ENCODE results near the gene QSOX1. TPM values are rescaled to one million over a fixed set of nuclear protein-coding genes. Genes with fewer than 3 reads are reported as not detected.

QSOX1 gene
- total and polyA plus RNA-seq, 2 donors (not counting 3 experiments of a cell fraction or from before 2014, with no cell fraction given) = 256 to 415 TPM

DNA sequence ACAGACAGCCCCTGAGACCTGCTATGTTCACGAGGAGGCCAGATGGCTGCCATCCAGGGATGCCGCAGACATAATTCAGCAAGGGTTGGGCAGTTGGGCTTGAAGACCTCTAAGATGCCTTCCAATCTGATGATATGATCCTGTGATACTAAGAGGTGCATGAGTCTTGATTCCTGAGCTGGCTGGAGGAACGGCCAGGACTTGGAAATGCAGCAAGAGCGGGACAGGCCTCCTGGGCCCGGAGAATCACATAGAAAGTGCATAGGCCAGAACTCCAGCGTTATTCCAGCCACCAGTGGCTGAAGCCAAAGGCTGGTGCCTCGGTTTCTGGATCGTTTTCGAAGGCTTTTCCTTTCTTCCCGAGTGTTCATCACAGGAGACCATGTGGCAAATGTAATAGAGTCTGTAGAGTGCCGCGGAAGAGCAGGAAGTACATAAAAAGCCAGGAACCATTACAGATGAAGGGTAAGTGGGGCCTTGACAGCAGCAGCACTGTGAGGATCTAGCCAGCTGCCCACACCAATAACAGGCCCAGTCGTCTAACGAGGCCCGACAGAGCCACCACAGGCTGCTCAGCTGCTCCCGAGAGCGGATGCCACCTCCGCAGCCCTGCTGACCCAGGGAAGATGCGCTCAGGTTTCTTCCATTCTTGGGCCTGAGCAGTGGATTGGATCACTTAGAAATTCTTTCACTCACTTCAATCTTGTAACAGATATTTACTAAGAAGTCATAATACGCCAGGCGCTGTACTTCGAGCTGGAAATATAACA, 61.4 kb downstream of the QSOX1 start:
- dilution Hi-C loops (cut with MboI; ENCODE audit: extremely low pct_ligation_motif_present, low sequenced_read_pairs) = no loop called here

More for the DNA sequence above, 61.4 kb downstream of the QSOX1 start:
- Histone ChIP-seq H3K36me3 (ENCODE audit: control insufficient read depth in 2 of 2, extremely low read depth in 1 of 2, insufficient read depth in 2 of 2, low read length in 2 of 2) (no peaks in the 10 kb centered on the region), H3K4me1 (ENCODE audit: control insufficient read depth, extremely low read depth, insufficient read depth, low read length) (no peaks in the 10 kb centered on the region), H3K27ac (ENCODE audit: insufficient read depth, low read depth, low read length) (no peak overlapping the region), H2AFZ (ENCODE audit: low read depth, low read length) (no peak overlapping the region), H3K9ac (replicated peaks; ENCODE audit: extremely low read depth, insufficient read depth, low read length) (no peak overlapping the region), H4K20me1 (replicated peaks; ENCODE audit: control insufficient read depth, extremely low read depth, insufficient read depth, low read length) (no peaks in the 10 kb centered on the region), H3K4me3 (replicated peaks in 1 of 3; ENCODE audit: insufficient read depth in 1 of 3, low read depth in 1 of 3, low read length in 3 of 3) (no peak overlapping the region), H3K9me1 (replicated peaks; ENCODE audit: control insufficient read depth, extremely low read depth, insufficient read depth, low read length) (no peaks in the 10 kb centered on the region), H3K27me3 (ENCODE audit: control insufficient read depth in 2 of 2, insufficient read depth in 2 of 2, low read length in 2 of 2) (peaks cover 0 to 3% of the 10 kb centered on the region in 2 experiments), H3K9me3 (replicated peaks; ENCODE audit: control insufficient read depth, insufficient read depth, low read length) (no peaks in the 10 kb centered on the region), H3K79me2 (ENCODE audit: control insufficient read depth, insufficient read depth, low read length) (no peaks in the 10 kb centered on the region), H3K4me2 (ENCODE audit: insufficient read depth, low read length) (no peak overlapping the region)
- no TSS peak for BruUV-seq (replicated peaks)
- FAIRE-seq = no peak
- TF ChIP-seq GATA2 (IDR thresholded peaks at IDR 0.05; ENCODE audit: insufficient read depth, insufficient read length, low read depth, low read length) = no peak
- TF ChIP-seq, protein P1, sequence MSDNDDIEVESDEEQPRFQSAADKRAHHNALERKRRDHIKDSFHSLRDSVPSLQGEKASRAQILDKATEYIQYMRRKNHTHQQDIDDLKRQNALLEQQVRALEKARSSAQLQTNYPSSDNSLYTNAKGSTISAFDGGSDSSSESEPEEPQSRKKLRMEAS (IDR thresholded peaks at IDR 0.05; ENCODE audit: insufficient read depth, insufficient read length) = no peak
- no peak for TF ChIP-seq MYC (IDR thresholded peaks at IDR 0.05; ENCODE audit: low read depth, low read length)
- TF ChIP-seq EZH2 (IDR thresholded peaks at IDR 0.05; ENCODE audit: borderline replicate concordance, low read depth, low read length, severe bottlenecking) = no peak
- no peak for TF ChIP-seq POLR2A (IDR thresholded peaks at IDR 0.05; ENCODE audit: low read depth, low read length)
- TF ChIP-seq JUN (IDR thresholded peaks at IDR 0.05; ENCODE audit: borderline replicate concordance, insufficient read depth, insufficient read length, low read depth) = no peak
- no peak for TF ChIP-seq FOS (IDR thresholded peaks at IDR 0.05; ENCODE audit: borderline replicate concordance, insufficient read depth, low read length)
- no peak for TF ChIP-seq POLR2AphosphoS5 (IDR thresholded peaks at IDR 0.05; ENCODE audit: insufficient read depth, low read depth, low read length)
- TF ChIP-seq, protein P2, sequence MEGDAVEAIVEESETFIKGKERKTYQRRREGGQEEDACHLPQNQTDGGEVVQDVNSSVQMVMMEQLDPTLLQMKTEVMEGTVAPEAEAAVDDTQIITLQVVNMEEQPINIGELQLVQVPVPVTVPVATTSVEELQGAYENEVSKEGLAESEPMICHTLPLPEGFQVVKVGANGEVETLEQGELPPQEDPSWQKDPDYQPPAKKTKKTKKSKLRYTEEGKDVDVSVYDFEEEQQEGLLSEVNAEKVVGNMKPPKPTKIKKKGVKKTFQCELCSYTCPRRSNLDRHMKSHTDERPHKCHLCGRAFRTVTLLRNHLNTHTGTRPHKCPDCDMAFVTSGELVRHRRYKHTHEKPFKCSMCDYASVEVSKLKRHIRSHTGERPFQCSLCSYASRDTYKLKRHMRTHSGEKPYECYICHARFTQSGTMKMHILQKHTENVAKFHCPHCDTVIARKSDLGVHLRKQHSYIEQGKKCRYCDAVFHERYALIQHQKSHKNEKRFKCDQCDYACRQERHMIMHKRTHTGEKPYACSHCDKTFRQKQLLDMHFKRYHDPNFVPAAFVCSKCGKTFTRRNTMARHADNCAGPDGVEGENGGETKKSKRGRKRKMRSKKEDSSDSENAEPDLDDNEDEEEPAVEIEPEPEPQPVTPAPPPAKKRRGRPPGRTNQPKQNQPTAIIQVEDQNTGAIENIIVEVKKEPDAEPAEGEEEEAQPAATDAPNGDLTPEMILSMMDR (IDR thresholded peaks at IDR 0.05; ENCODE audit: extremely low read depth in 1 of 2, insufficient read depth in 1 of 2, low read depth in 1 of 2, low read length in 2 of 2) = no peak
- ChIA-PET CTCF (no interaction called here), POLR2A (no interaction called here)
- intact Hi-C loops (cut with micrococcal nuclease) = no loop called here
- no peak for DNase-seq (ENCODE audit: low read depth, low spot score)

All from endothelial cell of umbilical vein (primary cell).